ENCODE results near the gene ZDHHC14.

DNA sequence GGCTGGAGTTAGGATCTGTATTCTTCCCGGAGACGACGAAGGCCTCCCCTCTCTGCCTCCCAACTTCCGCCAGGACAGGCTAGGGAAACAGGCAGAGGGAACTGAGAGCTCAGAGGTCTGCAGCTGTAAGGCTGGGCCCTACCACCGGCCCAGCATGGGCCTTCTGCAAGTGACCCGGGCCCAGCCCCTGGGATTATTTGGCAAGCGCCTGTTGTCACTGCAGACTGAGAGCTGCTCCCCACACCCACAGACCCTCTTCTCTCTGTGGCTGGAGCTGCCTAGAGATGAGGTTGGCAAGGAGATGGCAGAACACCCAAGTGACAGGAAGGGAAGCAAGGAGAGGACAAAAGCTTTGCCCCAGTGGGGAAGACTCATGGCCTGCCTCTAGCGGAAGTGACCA lies 212.6 kb downstream of the ZDHHC14 start:
- TF ChIP-seq, protein P1, sequence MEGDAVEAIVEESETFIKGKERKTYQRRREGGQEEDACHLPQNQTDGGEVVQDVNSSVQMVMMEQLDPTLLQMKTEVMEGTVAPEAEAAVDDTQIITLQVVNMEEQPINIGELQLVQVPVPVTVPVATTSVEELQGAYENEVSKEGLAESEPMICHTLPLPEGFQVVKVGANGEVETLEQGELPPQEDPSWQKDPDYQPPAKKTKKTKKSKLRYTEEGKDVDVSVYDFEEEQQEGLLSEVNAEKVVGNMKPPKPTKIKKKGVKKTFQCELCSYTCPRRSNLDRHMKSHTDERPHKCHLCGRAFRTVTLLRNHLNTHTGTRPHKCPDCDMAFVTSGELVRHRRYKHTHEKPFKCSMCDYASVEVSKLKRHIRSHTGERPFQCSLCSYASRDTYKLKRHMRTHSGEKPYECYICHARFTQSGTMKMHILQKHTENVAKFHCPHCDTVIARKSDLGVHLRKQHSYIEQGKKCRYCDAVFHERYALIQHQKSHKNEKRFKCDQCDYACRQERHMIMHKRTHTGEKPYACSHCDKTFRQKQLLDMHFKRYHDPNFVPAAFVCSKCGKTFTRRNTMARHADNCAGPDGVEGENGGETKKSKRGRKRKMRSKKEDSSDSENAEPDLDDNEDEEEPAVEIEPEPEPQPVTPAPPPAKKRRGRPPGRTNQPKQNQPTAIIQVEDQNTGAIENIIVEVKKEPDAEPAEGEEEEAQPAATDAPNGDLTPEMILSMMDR (IDR thresholded peaks at IDR 0.05), result no peak
- TF ChIP-seq POLR2A (IDR thresholded peaks at IDR 0.05), result no peak
